WERI-Rb-1 (cell line): ENCODE results near the gene FBXL2.

Source experiments
- DNase-seq: peaks from one replicate; pipeline ENCODE4 v3.0.0-alpha.2; 2020
- H3K27ac ChIP-seq: fragments of 250-450 bp; sonication (Bioruptor Pico); 2 replicates; pipeline ENCODE4 v1.5.1; 2020; ENCODE audit warnings: mild to moderate bottlenecking, moderate library complexity
- H3K27me3 ChIP-seq: fragments of 250-450 bp; sonication (Bioruptor Pico); 2 replicates; pipeline ENCODE4 v1.5.1; 2021; ENCODE audit warnings: mild to moderate bottlenecking, low read depth, moderate library complexity; ENCODE audit not compliant: insufficient read depth, severe bottlenecking
- H3K36me3 ChIP-seq: fragments of 250-450 bp; sonication (Bioruptor Pico); 2 replicates; pipeline ENCODE4 v1.5.1; 2020; ENCODE audit warnings: mild to moderate bottlenecking, moderate library complexity
- H3K4me3 ChIP-seq: 2 replicates; pipeline ENCODE4 v1.5.1; 2011; ENCODE audit warnings: low read depth, mild to moderate bottlenecking, control low read depth, low read length
- H3K9me3 ChIP-seq: fragments of 250-450 bp; sonication (Bioruptor Pico); 2 replicates; pipeline ENCODE4 v1.5.1; 2021; ENCODE audit warnings: mild to moderate bottlenecking, moderate library complexity; ENCODE audit not compliant: severe bottlenecking
- TF ChIP-seq, protein P1 (sequence below): IDR thresholded peaks from 2 replicates; pipeline ENCODE4 v1.5.1; 2011; ENCODE audit warnings: low read depth, mild to moderate bottlenecking, control low read depth, inconsistent platforms, low read length

The FBXL2 gene

DNA sequence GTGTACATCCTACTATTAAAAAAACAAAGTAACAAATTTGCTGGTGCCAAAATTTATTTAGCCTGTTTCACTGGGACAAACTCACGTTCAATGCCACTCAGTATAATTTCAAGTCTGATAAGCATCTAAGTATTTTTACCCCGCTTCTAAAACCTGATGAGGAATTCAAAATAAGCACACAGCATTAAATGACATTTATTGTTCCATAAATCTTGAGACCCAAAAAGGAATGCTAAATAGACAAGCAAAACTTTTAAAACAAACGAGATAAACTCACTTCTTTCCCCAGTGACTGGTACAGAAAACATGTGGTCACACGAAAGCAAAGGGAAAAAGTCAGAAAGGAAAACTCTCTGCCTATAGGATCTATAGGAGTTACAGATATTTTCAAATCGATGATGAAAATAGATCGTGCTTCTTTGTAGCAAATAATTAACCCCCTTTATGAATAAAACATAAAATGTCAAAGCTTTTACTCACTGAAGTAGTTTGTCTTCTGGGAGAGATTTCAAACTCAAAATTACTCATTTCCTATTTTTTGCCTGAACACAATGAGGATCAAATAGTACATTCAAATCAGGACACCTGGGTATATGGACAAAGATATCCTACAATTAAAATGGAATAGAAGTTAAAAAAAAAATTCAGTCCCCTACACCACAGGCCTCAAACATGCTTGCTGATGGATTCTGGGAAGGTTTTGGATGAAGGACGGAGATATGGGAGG is 111.3 kb downstream of the FBXL2 start:
- TF ChIP-seq, protein P1, sequence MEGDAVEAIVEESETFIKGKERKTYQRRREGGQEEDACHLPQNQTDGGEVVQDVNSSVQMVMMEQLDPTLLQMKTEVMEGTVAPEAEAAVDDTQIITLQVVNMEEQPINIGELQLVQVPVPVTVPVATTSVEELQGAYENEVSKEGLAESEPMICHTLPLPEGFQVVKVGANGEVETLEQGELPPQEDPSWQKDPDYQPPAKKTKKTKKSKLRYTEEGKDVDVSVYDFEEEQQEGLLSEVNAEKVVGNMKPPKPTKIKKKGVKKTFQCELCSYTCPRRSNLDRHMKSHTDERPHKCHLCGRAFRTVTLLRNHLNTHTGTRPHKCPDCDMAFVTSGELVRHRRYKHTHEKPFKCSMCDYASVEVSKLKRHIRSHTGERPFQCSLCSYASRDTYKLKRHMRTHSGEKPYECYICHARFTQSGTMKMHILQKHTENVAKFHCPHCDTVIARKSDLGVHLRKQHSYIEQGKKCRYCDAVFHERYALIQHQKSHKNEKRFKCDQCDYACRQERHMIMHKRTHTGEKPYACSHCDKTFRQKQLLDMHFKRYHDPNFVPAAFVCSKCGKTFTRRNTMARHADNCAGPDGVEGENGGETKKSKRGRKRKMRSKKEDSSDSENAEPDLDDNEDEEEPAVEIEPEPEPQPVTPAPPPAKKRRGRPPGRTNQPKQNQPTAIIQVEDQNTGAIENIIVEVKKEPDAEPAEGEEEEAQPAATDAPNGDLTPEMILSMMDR, result no peak
- Histone ChIP-seq H3K27ac (no peak overlapping the region), H3K36me3 (peaks cover 71% of the 10 kb centered on the region), H3K9me3 (no peaks in the 10 kb centered on the region), H3K4me3 (no peak overlapping the region), H3K27me3 (no peaks in the 10 kb centered on the region)
- DNase-seq, result no peak

DNA sequence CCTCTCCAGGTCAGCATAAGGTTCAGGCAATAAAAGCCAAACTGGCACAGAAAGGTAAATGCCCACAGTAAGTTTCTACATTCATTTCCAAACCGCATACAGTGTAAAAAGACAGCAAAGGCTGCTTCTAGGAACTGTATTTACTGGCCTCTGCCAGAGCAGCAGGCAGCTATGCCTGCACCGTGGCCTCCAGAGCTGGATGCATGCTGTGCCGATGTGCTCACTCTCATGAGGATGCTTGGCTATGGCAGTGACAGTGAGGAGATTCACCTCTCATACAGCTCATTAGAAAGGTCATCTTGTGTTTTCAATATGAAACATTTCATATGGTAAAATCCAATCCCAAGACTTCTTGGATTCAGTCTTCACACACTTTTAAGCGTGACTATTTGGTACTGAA is 112.7 kb downstream of the FBXL2 start:
- H3K27me3 ChIP-seq, result no peaks in the 10 kb centered on the region
- DNase-seq, result no peak
- H3K9me3 ChIP-seq, result no peaks in the 10 kb centered on the region
- H3K4me3 ChIP-seq, result no peak overlapping the region
- TF ChIP-seq, protein P1, result no peak
- peaks cover 62% of the 10 kb centered on the region for H3K36me3 ChIP-seq
- no peak overlapping the region for H3K27ac ChIP-seq

DNA sequence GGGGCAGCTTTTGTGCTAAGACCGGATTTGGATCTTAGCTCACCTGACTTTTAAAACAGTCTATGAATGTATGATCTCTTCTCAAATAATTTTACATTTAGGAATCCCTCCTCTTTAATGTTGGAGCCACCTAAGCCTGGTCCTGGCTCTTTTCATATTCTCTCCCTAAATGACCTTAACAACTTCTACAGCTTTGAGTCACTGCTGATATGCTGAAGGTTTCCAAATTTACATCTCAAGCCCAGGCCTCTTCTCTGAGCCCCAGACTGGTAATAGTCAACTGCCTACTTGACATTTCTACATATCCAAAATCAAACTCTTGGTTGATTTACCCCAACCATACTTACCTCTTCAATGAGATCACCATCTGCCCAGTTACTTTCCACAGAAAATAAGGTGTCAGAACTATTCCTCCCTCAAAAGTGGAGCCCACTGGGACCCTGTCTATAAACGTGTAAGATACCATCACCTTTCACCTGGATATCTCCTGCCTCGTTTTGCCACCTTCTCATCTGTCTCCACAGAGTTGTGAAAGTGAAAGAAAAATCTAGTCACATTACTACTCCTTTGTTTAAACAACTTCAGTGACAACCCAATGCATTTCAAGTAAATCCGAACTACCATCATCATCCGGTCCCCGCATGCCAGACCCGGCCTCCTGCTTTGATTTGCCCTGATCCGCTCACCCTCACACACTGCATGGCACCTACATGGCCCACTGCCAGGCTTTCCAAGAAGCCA is 114.2 kb downstream of the FBXL2 start:
- Histone ChIP-seq H3K4me3 (no peak overlapping the region), H3K36me3 (peaks cover 48% of the 10 kb centered on the region), H3K9me3 (no peaks in the 10 kb centered on the region), H3K27me3 (no peaks in the 10 kb centered on the region), H3K27ac (no peak overlapping the region)
- no peak for DNase-seq
- TF ChIP-seq, protein P1, result no peak

DNA sequence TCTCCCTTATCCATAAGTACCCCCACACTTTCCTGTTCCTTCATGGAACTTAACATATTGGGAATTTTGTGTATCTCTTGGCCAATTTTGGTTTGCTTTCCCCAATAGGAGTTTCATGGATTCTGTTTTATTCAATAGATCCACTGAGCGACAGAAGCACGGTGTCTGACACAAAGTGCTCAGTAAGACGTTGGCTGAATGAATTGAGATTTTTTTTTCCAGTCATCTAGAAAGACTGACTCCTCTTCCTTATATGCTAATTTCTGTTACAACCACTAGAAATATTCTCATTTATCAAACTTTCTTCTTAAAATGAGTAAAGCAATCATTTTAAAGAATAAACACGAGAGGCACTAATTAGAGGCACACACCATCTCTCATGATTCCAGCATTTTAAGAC is 114.9 kb downstream of the FBXL2 start:
- H3K27me3 ChIP-seq, result no peaks in the 10 kb centered on the region
- H3K36me3 ChIP-seq, result peaks cover 50% of the 10 kb centered on the region
- TF ChIP-seq, protein P1, result no peak
- no peak for DNase-seq
- H3K27ac ChIP-seq, result no peak overlapping the region
- H3K9me3 ChIP-seq, result no peaks in the 10 kb centered on the region
- H3K4me3 ChIP-seq, result no peak overlapping the region

DNA sequence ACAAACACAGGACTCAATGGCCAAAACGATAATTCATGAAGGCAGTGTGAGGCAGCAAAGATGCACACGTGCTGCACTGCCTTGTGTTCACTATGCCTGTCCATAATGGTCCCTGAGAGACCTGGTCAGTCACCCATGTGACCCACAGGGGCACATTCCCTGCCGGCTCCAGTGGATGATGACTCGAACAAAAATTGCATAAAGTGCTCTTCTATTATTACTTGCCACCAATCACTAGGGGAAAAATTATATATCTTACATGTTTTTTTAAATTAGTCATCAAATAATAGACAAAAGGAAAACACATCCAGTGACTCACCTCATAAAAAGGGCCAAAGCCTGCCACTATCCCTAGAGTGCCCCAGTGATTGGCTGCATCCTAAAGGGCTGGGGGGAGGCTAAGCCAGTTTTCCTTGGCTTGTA is 115.5 kb downstream of the FBXL2 start:
- no peak for DNase-seq
- H3K9me3 ChIP-seq, result no peaks in the 10 kb centered on the region
- TF ChIP-seq, protein P1, result no peak
- no peak overlapping the region for H3K27ac ChIP-seq
- no peak overlapping the region for H3K4me3 ChIP-seq
- H3K27me3 ChIP-seq, result no peaks in the 10 kb centered on the region
- H3K36me3 ChIP-seq, result peaks cover 46% of the 10 kb centered on the region
